Subcutaneous abdominal adipose tissue (tissue), 5 donors: ENCODE data around the gene ATXN1.

ENCODE experiments used
- H3K27ac ChIP-seq: one replicate; pipeline ENCODE4 v1.7.0; 2013; ENCODE audit warnings: low read depth, mild to moderate bottlenecking, inconsistent platforms, low read length, moderate library complexity
- H3K27me3 ChIP-seq, 5 donors: one replicate each; pipeline ENCODE4 v1.7.0; 2013; ENCODE audit warnings: low read length in 5 of 5, inconsistent platforms in 1 of 5; ENCODE audit not compliant: control insufficient read depth in 5 of 5, insufficient read depth in 4 of 5
- H3K36me3 ChIP-seq, 5 donors: one replicate each; pipeline ENCODE4 v1.7.0; 2013; ENCODE audit warnings: low read length in 5 of 5; ENCODE audit not compliant: control insufficient read depth in 5 of 5, insufficient read depth in 5 of 5
- H3K4me1 ChIP-seq, 5 donors: one replicate each; pipeline ENCODE4 v1.7.0; 2013; ENCODE audit warnings: low read length in 5 of 5, mild to moderate bottlenecking in 3 of 5, moderate library complexity in 1 of 5; ENCODE audit not compliant: control insufficient read depth in 5 of 5, insufficient read depth in 5 of 5
- H3K4me3 ChIP-seq, 5 donors: one replicate each; pipeline ENCODE4 v1.7.0; 2013; ENCODE audit warnings: low read length in 5 of 5, low read depth in 1 of 5
- H3K9ac ChIP-seq, 5 donors: one replicate each; pipeline ENCODE4 v1.7.0; 2013; ENCODE audit warnings: low read length in 5 of 5, mild to moderate bottlenecking in 4 of 5, moderate library complexity in 3 of 5
- H3K9me3 ChIP-seq, 5 donors: one replicate each; pipeline ENCODE4 v1.7.0; 2013; ENCODE audit warnings: low read length in 5 of 5; ENCODE audit not compliant: control insufficient read depth in 5 of 5
- donor health status: healthy.
- donor health status: healthy.
- donor health status: healthy.
- donor health status: healthy.
- donor health status: healthy.

The ATXN1 gene

GRCh38 chr6:16314296-16314695, 447.0 kb downstream of the ATXN1 start:
- Histone ChIP-seq H3K9me3 (no peaks in the 10 kb centered on the region), H3K4me3 (no peak overlapping the region), H3K36me3 (peaks cover 0 to 3% (median 0%) of the 10 kb centered on the region in 5 donors)

DNA sequence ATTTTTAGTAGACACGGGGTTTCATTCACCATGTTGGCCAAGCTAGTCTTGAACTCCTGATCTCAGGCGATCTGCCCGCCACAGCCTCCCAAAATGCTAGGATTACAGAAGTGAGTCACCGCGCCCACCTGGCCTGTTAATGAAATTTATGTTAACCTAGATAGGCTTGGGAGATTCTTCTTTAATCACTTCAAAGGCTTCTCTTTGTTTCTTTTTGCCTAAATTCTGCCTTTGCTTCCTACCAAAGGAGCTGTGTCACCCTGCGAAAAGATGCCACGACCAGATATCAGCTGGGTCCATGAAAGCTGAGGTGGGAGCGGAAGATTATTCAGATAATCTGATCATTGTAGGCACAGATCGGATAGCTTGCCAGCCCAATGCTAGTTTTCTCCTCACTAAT, 447.5 kb downstream of the ATXN1 start:
- Histone ChIP-seq H3K4me3 (no peak overlapping the region), H3K36me3 (peaks cover 0 to 3% (median 0%) of the 10 kb centered on the region in 5 donors), H3K4me1 (peaks cover 0 to 4% (median 3%) of the 10 kb centered on the region in 5 donors), H3K9ac (no peak overlapping the region), H3K27ac (no peak overlapping the region), H3K9me3 (no peaks in the 10 kb centered on the region), H3K27me3 (no peaks in the 10 kb centered on the region)

More at GRCh38 chr6:16314296-16314695, 447.0 kb downstream of the ATXN1 start:
- Histone ChIP-seq H3K4me1 (peaks cover 0 to 8% (median 5%) of the 10 kb centered on the region in 5 donors), H3K9ac (no peak overlapping the region), H3K27me3 (no peaks in the 10 kb centered on the region), H3K27ac (no peak overlapping the region)

- Histone ChIP-seq H3K27ac (no peak overlapping the region), H3K27me3 (no peaks in the 10 kb centered on the region), H3K36me3 (peaks cover 0 to 3% (median 0%) of the 10 kb centered on the region in 5 donors), H3K4me3 (no peak overlapping the region), H3K9me3 (no peaks in the 10 kb centered on the region), H3K9ac (no peak overlapping the region), H3K4me1 (peaks cover 0 to 1% (median 0%) of the 10 kb centered on the region in 5 donors)
Measured at GRCh38 chr6:16311763-16312162, 449.5 kb downstream of the ATXN1 start.

- Histone ChIP-seq H3K4me3 (no peak overlapping the region), H3K9ac (no peak overlapping the region), H3K27me3 (no peaks in the 10 kb centered on the region), H3K27ac (no peak overlapping the region), H3K36me3 (peaks cover 7 to 24% (median 10%) of the 10 kb centered on the region in 5 donors), H3K4me1 (peaks cover 0 to 15% (median 0%) of the 10 kb centered on the region in 5 donors), H3K9me3 (no peaks in the 10 kb centered on the region)
Measured at GRCh38 chr6:16306334-16306733, 454.9 kb downstream of the ATXN1 start.

DNA sequence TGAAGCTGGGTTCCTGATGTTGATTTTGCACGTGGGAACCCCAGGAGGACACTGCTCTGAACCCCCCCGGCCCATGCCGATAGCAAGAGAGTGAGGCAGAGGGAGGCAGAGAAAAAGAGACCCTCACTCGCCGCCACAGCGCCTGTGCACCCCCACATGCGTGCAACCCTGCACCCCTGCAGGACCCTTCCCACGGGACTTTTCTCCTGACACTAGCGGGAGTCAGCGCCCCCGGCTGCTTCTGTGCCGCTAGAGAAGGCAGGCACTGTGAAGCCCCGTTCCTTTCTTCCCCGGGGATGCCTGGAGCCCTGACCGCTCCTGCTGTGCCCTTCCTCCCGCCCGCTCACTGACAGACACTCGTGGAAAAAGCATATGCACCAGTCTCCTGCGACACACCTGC, 455.5 kb downstream of the ATXN1 start:
- Histone ChIP-seq H3K4me3 (no peak overlapping the region), H3K36me3 (peaks cover 7 to 24% (median 10%) of the 10 kb centered on the region in 5 donors), H3K4me1 (peaks cover 0 to 15% (median 0%) of the 10 kb centered on the region in 5 donors), H3K27ac (no peak overlapping the region), H3K27me3 (no peaks in the 10 kb centered on the region), H3K9ac (no peak overlapping the region), H3K9me3 (no peaks in the 10 kb centered on the region)

GRCh38 chr6:16305246-16305725, 456.0 kb downstream of the ATXN1 start:
- H3K27ac ChIP-seq = no peak overlapping the region
- no peak overlapping the region for H3K9ac ChIP-seq
- H3K9me3 ChIP-seq = no peaks in the 10 kb centered on the region
- H3K4me3 ChIP-seq = no peak overlapping the region
- peaks cover 7 to 24% (median 10%) of the 10 kb centered on the region in 5 donors for H3K36me3 ChIP-seq
- H3K4me1 ChIP-seq = peaks cover 0 to 15% (median 0%) of the 10 kb centered on the region in 5 donors
- no peaks in the 10 kb centered on the region for H3K27me3 ChIP-seq

DNA sequence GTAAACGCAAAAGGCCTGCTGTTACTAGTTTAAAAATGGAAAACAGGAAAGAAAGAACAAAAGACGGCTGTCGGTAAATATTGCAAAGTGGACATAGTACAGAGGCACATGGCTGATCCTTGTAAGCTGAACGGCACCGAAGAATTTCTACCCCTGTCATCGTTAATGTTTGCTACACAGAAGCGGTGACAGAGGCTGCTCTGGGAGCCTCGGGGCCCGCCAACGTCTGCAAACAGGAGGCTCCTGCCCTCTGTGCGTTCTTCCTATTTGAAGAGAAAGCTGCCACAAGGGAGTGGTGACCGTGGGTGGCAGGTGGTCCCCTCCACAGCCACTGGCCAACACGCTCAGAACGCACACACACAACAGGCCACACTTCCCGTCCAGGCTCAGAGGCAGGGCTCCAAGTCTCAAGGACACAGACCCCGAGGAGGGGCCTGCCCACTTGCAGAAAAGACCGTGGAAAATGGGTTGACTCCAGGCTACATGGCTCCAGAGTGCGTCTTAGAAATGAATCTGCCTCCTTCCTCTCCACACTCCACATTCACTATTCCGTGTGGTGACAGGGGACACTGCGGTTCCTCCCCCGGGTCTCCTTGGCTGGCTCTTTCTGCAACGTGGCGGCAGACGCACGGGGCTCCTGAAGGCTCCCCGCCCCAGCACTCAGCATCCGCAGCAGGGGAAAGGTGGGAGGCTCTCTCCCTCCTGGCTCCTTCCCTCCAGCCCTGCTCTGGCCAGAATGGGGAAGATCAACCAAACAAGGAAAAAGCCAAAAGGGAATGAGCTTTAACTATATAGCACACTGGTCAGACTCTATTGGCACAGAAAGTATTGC, 458.3 kb downstream of the ATXN1 start:
- Histone ChIP-seq H3K9ac (no peak overlapping the region), H3K36me3 (peaks cover 7 to 28% (median 10%) of the 10 kb centered on the region in 5 donors), H3K27me3 (no peaks in the 10 kb centered on the region), H3K4me3 (no peak overlapping the region), H3K27ac (no peak overlapping the region), H3K4me1 (peaks cover 0 to 15% (median 0%) of the 10 kb centered on the region in 5 donors), H3K9me3 (no peaks in the 10 kb centered on the region)

- Histone ChIP-seq H3K4me1 (peaks cover 0 to 15% (median 0%) of the 10 kb centered on the region in 5 donors), H3K9me3 (no peaks in the 10 kb centered on the region), H3K4me3 (no peak overlapping the region), H3K36me3 (peaks cover 7 to 26% (median 10%) of the 10 kb centered on the region in 5 donors), H3K27me3 (no peaks in the 10 kb centered on the region), H3K27ac (no peak overlapping the region), H3K9ac (no peak overlapping the region)
Measured at GRCh38 chr6:16301511-16301910, 459.7 kb downstream of the ATXN1 start.

DNA sequence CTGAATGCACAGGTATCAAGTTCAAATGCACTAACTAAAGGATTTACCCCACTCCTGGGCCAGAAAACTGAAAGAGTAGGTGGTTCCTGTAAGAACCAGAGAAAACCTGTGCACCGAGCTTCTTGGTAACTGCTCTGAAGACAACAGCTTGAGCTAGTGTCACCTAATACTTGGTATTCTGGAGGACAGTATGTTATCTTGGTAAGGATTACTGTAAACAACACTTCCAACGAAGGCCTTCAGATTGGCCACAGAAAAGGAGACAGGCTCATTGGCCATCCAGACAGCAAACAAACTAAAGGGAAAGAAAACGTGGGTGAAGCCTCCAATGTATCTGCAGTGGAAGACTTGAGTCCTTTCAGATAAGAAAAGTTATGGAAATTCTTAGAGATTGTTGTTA, 461.4 kb downstream of the ATXN1 start:
- H3K27me3 ChIP-seq = no peaks in the 10 kb centered on the region
- H3K27ac ChIP-seq = no peak overlapping the region
- peaks cover 0 to 15% (median 0%) of the 10 kb centered on the region in 5 donors for H3K4me1 ChIP-seq
- no peak overlapping the region for H3K4me3 ChIP-seq
- H3K36me3 ChIP-seq = peaks cover 0 to 16% (median 4%) of the 10 kb centered on the region in 5 donors
- no peak overlapping the region for H3K9ac ChIP-seq
- no peaks in the 10 kb centered on the region for H3K9me3 ChIP-seq

- H3K4me1 ChIP-seq = no peaks in the 10 kb centered on the region
- H3K36me3 ChIP-seq = peaks cover 0 to 6% (median 0%) of the 10 kb centered on the region in 5 donors
- no peak overlapping the region for H3K27ac ChIP-seq
- H3K4me3 ChIP-seq = no peak overlapping the region
- H3K27me3 ChIP-seq = no peaks in the 10 kb centered on the region
- no peak overlapping the region for H3K9ac ChIP-seq
- no peaks in the 10 kb centered on the region for H3K9me3 ChIP-seq
Measured at GRCh38 chr6:16296061-16296670, 465.1 kb downstream of the ATXN1 start.
